ENCODE data around the gene CARD11.

The CARD11 gene

DNA sequence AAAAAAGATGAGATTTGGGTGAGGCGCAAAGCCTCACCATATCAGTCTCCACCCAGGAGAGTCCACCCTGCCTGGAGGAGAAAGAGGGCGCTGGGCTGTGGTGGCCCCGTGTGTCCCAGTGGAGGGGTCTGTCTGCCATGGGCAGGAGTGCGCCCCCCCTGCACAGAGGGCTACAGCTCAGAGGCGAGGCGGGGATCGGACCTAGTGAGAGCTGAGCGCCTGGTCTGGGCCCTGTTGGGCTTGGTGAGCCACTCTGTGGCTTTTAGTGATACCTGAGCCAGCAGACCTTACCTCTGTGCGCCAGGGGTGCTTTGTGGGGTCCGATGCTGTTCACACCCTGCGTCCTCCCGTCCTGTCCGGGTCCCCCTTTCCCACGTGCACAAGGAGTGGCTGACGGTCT, 173.7 kb downstream of the CARD11 start:
- H3K36me3 ChIP-seq (ENCODE audit: control insufficient read depth, insufficient read depth, low read length), result no peaks in the 10 kb centered on the region
- H3K9ac ChIP-seq (ENCODE audit: low read depth, low read length), result no peak overlapping the region
- no peaks in the 10 kb centered on the region for H3K27me3 ChIP-seq (ENCODE audit: control insufficient read depth, insufficient read depth, low read length)
- H3K4me1 ChIP-seq (ENCODE audit: control insufficient read depth, insufficient read depth, low read length), result peaks cover 2% of the 10 kb centered on the region
- no peak overlapping the region for H3K4me3 ChIP-seq (ENCODE audit: low read depth, low read length)
- H3K9me3 ChIP-seq (ENCODE audit: control insufficient read depth, insufficient read depth, low read length), result no peaks in the 10 kb centered on the region

DNA sequence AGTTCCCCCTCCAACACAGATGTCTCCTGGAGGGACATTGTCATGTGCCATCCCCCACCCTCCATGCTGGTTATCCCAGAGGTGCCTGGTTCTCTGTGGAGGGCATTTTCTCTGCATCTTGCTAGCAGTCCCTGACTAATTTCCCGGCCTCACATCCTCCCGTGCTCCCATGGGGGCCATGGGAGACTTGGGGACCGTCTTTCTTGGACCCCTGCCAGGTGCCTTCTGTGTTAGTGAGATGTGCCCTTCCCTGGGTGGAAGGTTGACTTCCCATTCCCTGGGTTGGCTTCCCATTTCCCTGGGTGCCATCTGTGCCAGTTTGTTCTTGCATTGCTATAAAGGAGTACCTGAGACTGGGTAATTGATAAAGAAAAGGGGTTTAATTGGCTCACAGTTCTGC, 177.1 kb downstream of the CARD11 start:
- H3K27me3 ChIP-seq (ENCODE audit: control insufficient read depth, insufficient read depth, low read length), result no peaks in the 10 kb centered on the region
- H3K9me3 ChIP-seq (ENCODE audit: control insufficient read depth, insufficient read depth, low read length), result no peaks in the 10 kb centered on the region
- H3K4me1 ChIP-seq (ENCODE audit: control insufficient read depth, insufficient read depth, low read length), result no peaks in the 10 kb centered on the region
- H3K9ac ChIP-seq (ENCODE audit: low read depth, low read length), result no peak overlapping the region
- no peaks in the 10 kb centered on the region for H3K36me3 ChIP-seq (ENCODE audit: control insufficient read depth, insufficient read depth, low read length)
- no peak overlapping the region for H3K4me3 ChIP-seq (ENCODE audit: low read depth, low read length)

DNA sequence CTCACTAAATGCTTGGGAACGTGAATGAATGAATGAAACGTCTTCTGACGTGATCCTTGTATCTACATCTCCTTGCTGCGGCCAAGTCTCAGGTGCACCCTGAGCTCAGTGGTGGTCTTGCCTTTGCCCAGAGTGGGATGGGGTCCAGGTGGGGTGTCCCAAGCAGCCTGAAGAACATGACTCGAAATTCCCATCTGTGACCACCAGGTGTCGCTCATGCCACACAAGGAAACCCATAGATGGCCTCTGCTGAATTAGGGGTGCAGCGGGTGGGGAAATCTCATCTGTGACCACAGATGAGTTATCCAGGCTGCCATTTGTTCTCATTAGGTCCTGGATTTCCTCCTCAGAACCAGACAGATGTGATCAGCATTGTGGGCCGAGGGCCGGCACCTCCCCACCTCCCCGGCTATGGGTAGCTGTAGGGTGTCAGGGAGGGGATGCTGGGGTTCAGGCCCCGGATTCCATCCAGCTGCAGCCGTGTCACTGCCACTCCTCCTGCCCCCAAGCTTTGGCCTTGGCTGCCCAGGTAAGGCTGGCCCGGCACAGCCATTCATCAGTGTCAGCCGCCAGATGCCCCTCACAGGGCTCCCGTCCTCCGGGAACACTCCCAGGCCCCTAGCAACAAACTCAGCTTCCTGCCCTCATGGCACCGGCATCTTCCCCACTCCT, 178.5 kb downstream of the CARD11 start:
- no peak overlapping the region for H3K4me3 ChIP-seq (ENCODE audit: low read depth, low read length)

DNA sequence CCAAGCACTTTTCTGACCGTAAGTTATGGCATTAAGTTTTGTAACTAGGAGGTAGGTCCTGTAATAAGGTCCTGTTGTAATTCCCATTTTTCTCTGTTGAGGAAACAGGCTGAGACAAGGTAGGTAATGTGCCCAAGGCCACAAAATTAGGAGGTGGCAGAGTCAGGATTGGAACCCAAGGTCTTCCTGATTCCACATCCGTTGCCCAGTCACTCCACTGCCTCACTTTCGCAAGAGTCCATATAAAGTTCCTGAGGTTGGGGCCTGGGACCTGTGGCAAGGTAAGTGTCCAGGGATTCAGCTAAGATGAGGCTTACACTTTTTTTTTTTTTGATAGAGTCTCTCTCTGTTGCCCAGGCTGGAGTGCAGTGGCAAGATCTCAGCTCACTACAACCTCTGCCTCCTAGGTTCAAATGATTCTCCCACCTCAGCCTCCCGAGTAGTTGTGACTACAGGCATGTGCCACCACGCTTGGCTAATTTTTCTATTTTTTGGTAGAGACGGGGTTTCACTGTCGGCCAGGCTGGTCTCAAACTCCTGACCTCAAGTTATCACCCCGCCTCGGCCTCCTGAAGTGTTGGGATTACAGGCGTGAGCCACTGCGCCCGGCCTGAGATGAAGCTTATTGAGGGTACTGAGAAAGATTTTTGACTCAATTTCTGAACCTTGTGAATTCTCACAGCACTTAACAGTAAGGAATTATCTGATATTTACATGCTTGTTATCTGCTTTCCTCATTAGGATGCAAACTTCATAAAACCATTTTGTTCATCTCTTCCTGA, 179.3 kb downstream of the CARD11 start:
- H3K4me3 ChIP-seq (ENCODE audit: low read depth, low read length), result no peak overlapping the region

More for the DNA sequence above, 178.5 kb downstream of the CARD11 start:
- Histone ChIP-seq H3K27me3 (ENCODE audit: control insufficient read depth, insufficient read depth, low read length) (no peaks in the 10 kb centered on the region), H3K4me1 (ENCODE audit: control insufficient read depth, insufficient read depth, low read length) (no peaks in the 10 kb centered on the region), H3K9me3 (ENCODE audit: control insufficient read depth, insufficient read depth, low read length) (no peaks in the 10 kb centered on the region), H3K36me3 (ENCODE audit: control insufficient read depth, insufficient read depth, low read length) (no peaks in the 10 kb centered on the region), H3K9ac (ENCODE audit: low read depth, low read length) (no peak overlapping the region)

DNA sequence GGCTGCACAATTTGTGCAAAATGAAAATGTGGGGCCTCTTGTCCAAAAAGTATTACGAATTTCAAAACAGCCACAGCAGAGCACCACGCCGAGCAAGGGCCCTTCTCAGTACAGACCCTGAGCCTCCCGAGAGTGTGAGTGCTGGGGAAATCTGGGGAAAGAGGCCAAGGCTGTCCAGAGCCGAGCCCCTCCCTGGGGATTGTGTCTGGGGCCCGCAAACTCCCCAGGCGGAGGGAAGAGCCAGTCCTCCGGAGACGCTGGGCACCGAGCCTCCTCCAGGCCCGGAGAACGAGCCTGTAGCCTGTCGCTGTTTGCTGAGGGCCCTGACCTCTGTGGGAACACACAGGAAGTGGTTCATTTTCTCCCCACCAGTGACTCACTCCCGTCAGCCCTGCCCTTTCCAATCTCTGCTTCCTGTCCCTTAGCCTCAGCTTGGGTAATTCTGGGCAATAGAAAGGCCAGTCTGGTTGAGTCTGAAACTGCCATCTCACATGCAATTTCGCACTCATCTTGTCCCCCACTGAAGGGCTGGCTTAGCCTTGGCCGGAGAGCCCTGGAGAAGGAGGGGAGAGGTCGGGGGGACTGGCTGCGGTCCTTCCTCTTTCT, 180.1 kb downstream of the CARD11 start:
- no peak overlapping the region for H3K9ac ChIP-seq (ENCODE audit: low read depth, low read length)

More for the DNA sequence above, 179.3 kb downstream of the CARD11 start:
- H3K9me3 ChIP-seq (ENCODE audit: control insufficient read depth, insufficient read depth, low read length), result no peaks in the 10 kb centered on the region
- H3K36me3 ChIP-seq (ENCODE audit: control insufficient read depth, insufficient read depth, low read length), result no peaks in the 10 kb centered on the region
- no peaks in the 10 kb centered on the region for H3K27me3 ChIP-seq (ENCODE audit: control insufficient read depth, insufficient read depth, low read length)
- H3K4me1 ChIP-seq (ENCODE audit: control insufficient read depth, insufficient read depth, low read length), result no peaks in the 10 kb centered on the region
- no peak overlapping the region for H3K9ac ChIP-seq (ENCODE audit: low read depth, low read length)

DNA sequence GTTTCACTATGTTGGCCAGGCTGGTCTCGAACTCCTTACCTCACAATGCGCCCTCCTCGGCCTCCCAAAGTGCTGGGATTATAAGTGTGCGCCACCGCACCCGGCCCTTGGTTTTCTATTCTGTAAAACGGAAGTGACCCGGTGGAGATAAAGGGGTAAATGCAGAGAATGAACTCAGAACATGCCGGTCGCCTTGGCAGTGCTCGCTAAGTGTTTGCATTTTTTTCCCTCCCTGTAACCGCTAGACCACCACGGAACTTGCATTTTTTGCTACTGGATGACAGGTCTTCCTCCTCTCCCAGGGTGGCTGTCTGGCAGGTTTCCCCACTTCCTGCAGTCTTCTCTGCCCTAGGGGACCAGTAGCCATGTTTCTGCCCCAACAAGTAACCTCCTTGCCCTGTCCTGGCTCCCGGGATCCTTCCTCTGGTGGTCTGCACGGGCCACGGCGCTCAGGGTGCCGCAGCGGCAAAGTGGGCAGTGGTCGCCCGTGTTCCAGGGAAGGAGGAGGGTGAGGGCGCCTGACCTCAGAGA, 180.8 kb downstream of the CARD11 start:
- Histone ChIP-seq H3K4me1 (ENCODE audit: control insufficient read depth, insufficient read depth, low read length) (no peaks in the 10 kb centered on the region), H3K36me3 (ENCODE audit: control insufficient read depth, insufficient read depth, low read length) (no peaks in the 10 kb centered on the region), H3K27me3 (ENCODE audit: control insufficient read depth, insufficient read depth, low read length) (no peaks in the 10 kb centered on the region), H3K9me3 (ENCODE audit: control insufficient read depth, insufficient read depth, low read length) (no peaks in the 10 kb centered on the region), H3K4me3 (ENCODE audit: low read depth, low read length) (no peak overlapping the region), H3K9ac (ENCODE audit: low read depth, low read length) (no peak overlapping the region)

More for the DNA sequence above, 180.1 kb downstream of the CARD11 start:
- no peaks in the 10 kb centered on the region for H3K9me3 ChIP-seq (ENCODE audit: control insufficient read depth, insufficient read depth, low read length)
- H3K36me3 ChIP-seq (ENCODE audit: control insufficient read depth, insufficient read depth, low read length), result no peaks in the 10 kb centered on the region
- H3K4me1 ChIP-seq (ENCODE audit: control insufficient read depth, insufficient read depth, low read length), result no peaks in the 10 kb centered on the region
- H3K27me3 ChIP-seq (ENCODE audit: control insufficient read depth, insufficient read depth, low read length), result no peaks in the 10 kb centered on the region
- no peak overlapping the region for H3K4me3 ChIP-seq (ENCODE audit: low read depth, low read length)

DNA sequence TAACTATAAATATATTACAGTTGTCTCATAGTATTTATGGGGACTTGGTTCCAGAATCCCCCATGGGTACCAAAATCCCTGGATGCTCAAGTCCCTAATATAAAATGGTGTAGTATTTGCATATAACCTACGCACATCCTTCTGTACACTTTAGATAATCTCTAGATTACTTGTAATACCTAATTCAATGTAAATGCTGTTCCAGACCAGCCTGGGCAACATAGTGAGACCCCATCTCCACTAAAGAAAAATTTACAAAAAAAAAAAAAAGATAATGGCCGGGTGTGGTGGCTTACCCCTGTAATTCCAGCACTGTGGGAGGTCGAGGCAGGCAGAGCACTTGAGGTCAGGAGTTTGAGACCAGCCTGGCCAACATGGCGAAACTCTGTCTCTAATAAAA, 182.2 kb downstream of the CARD11 start:
- Histone ChIP-seq H3K4me1 (ENCODE audit: control insufficient read depth, insufficient read depth, low read length) (no peaks in the 10 kb centered on the region), H3K4me3 (ENCODE audit: low read depth, low read length) (no peak overlapping the region), H3K9ac (ENCODE audit: low read depth, low read length) (no peak overlapping the region), H3K27me3 (ENCODE audit: control insufficient read depth, insufficient read depth, low read length) (no peaks in the 10 kb centered on the region), H3K36me3 (ENCODE audit: control insufficient read depth, insufficient read depth, low read length) (no peaks in the 10 kb centered on the region), H3K9me3 (ENCODE audit: control insufficient read depth, insufficient read depth, low read length) (no peaks in the 10 kb centered on the region)

DNA sequence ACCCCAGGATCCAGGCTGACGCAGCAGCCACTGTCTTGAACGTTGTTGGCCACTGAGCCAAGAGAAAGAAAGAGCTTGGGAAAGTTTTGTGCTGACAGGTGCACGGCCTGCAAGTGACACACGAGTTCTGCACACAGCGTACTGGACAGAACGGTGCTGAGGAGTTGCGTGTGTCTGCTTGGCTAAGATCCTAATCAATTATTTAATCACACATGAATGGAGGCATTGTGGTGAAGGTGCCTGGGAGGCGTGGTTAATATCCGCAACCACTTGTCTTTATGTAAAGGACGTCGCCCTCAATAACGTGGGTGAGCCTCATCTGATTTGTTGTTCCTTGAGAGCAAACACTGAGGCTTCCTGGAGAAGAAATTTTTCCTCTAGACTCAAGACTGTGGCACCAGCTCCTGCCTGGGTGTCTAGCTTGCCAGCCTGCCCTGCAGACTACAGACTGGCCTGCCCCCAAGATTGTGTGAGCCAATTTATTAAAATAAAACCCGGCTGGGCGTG, 183.0 kb downstream of the CARD11 start:
- H3K4me1 ChIP-seq (ENCODE audit: control insufficient read depth, insufficient read depth, low read length), result no peaks in the 10 kb centered on the region

DNA sequence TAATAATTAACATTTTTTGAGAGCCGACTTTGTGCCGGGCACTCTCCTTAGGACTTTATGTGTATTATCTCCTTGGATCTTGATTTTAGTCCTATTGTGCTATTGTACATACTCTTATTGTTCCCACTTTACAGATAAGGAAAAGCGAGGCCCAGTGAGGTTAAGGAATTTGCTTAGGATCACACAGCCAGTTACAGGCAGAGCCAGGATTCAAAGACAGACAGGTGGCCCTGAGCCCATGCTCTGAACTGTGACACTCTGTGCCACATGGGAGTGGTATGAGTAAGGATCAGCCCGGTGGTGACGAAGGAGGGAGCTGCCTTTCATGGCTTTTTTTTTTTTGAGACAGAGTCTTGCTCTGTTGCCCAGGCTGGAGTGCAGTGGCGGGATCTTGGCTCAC, 183.7 kb downstream of the CARD11 start:
- H3K9me3 ChIP-seq (ENCODE audit: control insufficient read depth, insufficient read depth, low read length), result no peaks in the 10 kb centered on the region
- no peaks in the 10 kb centered on the region for H3K27me3 ChIP-seq (ENCODE audit: control insufficient read depth, insufficient read depth, low read length)
- no peaks in the 10 kb centered on the region for H3K4me1 ChIP-seq (ENCODE audit: control insufficient read depth, insufficient read depth, low read length)
- H3K9ac ChIP-seq (ENCODE audit: low read depth, low read length), result no peak overlapping the region
- no peak overlapping the region for H3K4me3 ChIP-seq (ENCODE audit: low read depth, low read length)
- H3K36me3 ChIP-seq (ENCODE audit: control insufficient read depth, insufficient read depth, low read length), result no peaks in the 10 kb centered on the region

More for the DNA sequence above, 183.0 kb downstream of the CARD11 start:
- Histone ChIP-seq H3K4me3 (ENCODE audit: low read depth, low read length) (no peak overlapping the region), H3K9ac (ENCODE audit: low read depth, low read length) (no peak overlapping the region), H3K9me3 (ENCODE audit: control insufficient read depth, insufficient read depth, low read length) (no peaks in the 10 kb centered on the region), H3K36me3 (ENCODE audit: control insufficient read depth, insufficient read depth, low read length) (no peaks in the 10 kb centered on the region), H3K27me3 (ENCODE audit: control insufficient read depth, insufficient read depth, low read length) (no peaks in the 10 kb centered on the region)

DNA sequence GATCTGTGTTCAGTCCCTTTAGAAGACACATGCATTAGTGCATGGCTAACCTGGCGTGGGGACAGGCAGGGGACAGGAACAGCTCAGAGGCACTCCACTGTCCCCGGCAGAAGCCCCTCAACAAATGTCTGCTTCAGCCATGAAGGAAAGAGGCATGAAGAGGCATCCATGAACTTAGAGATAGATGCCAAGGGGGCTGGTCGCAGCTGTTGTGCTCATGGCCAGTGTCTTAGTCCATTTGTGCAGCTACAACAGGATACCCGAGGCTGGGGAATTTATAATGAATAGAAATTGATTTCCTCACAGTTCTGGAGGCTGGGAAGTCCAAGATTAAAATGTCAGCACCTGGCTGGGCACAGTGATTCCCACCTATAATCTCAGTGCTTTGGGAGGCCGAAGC, 185.0 kb downstream of the CARD11 start:
- H3K9ac ChIP-seq (ENCODE audit: low read depth, low read length), result no peak overlapping the region
- H3K4me1 ChIP-seq (ENCODE audit: control insufficient read depth, insufficient read depth, low read length), result no peaks in the 10 kb centered on the region
- no peaks in the 10 kb centered on the region for H3K27me3 ChIP-seq (ENCODE audit: control insufficient read depth, insufficient read depth, low read length)
- H3K4me3 ChIP-seq (ENCODE audit: low read depth, low read length), result no peak overlapping the region
- H3K36me3 ChIP-seq (ENCODE audit: control insufficient read depth, insufficient read depth, low read length), result no peaks in the 10 kb centered on the region
- H3K9me3 ChIP-seq (ENCODE audit: control insufficient read depth, insufficient read depth, low read length), result no peaks in the 10 kb centered on the region

DNA sequence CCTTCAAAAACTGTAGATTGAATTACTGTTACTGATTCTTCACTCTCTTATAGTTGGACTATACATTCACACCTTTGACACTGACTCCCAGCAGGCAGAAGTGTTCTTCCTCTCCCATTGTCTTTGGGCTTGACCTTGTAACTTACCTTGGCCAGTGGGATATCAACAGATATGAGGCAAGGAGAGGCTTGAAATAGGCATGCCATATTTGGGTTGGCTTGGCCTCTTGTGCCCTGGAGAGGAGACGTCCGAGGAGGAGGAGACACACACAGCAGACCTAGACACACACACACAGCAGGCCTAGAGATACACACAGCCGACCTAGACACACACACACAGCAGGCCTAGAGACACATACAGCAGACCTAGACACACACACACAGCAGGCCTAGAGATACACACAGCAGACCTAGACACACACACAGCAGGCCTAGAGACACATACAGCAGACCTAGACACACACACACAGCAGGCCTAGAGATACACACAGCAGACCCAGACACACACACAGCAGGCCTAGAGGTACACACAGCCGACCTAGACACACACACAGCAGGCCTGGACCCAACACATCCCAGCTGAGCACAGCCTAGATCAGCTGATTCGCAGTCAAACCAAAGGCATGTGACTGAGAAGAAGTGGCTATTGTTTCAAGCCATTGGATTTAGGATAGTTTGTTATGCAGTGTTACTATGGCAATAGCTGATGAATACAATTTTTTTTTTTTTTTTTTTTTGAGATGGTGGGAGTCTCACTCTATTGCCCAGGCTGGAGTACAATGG, 187.1 kb downstream of the CARD11 start:
- no peak overlapping the region for H3K4me3 ChIP-seq (ENCODE audit: low read depth, low read length)
- H3K36me3 ChIP-seq (ENCODE audit: control insufficient read depth, insufficient read depth, low read length), result no peaks in the 10 kb centered on the region
- H3K9me3 ChIP-seq (ENCODE audit: control insufficient read depth, insufficient read depth, low read length), result no peaks in the 10 kb centered on the region
- H3K4me1 ChIP-seq (ENCODE audit: control insufficient read depth, insufficient read depth, low read length), result no peaks in the 10 kb centered on the region
- H3K9ac ChIP-seq (ENCODE audit: low read depth, low read length), result no peak overlapping the region
- H3K27me3 ChIP-seq (ENCODE audit: control insufficient read depth, insufficient read depth, low read length), result no peaks in the 10 kb centered on the region
